Activated CD4-positive, CD25-positive, alpha-beta regulatory T cell treated with anti-CD3 and anti-CD28 coated beads, Interleukin-2, amount 50 U/mL, for 72 hours (primary cell): ENCODE data around the gene RAB3D.
"Not testable (repeated sequence)": the region's sequence is repeated elsewhere in the genome, so short reads cannot be mapped to it uniquely, and the experiment has no call there.

Experiments used
- DNase-seq: peaks from one replicate; pipeline ENCODE4 v3.0.0; 2021

Gene RAB3D

GRCh38 chr19:11365557-11366117, 26.2 kb upstream of the RAB3D start:
- no peak for DNase-seq

GRCh38 chr19:11364935-11365334, 25.5 kb upstream of the RAB3D start:
- DNase-seq: no peak

GRCh38 chr19:11364296-11364904, 24.9 kb upstream of the RAB3D start:
- DNase-seq: no peak

- DNase-seq: no peak
Measured at GRCh38 chr19:11363881-11364280, 24.4 kb upstream of the RAB3D start.

- no peak for DNase-seq
Measured at GRCh38 chr19:11361771-11362731, 22.6 kb upstream of the RAB3D start.

GRCh38 chr19:11361037-11361770, 21.7 kb upstream of the RAB3D start:
- no peak for DNase-seq

GRCh38 chr19:11359421-11359820, 20.0 kb upstream of the RAB3D start:
- DNase-seq: no peak

- no peak for DNase-seq
Measured at GRCh38 chr19:11356676-11357550, 17.5 kb upstream of the RAB3D start.

GRCh38 chr19:11356074-11356397, 16.6 kb upstream of the RAB3D start:
- no peak for DNase-seq

- peak; percentile 89 for DNase-seq
Measured at GRCh38 chr19:11355160-11356073, 16.0 kb upstream of the RAB3D start, which contains the start of gene PLPPR2. Gene PLPPR2, plus strand, starts transcription at chr19:11355432. Its CDS starts 2,242 bp downstream, at chr19:11357674.

- DNase-seq: not testable (repeated sequence)
Measured at GRCh38 chr19:11354102-11354501, 14.6 kb upstream of the RAB3D start.

- no peak for DNase-seq
Measured at GRCh38 chr19:11349171-11349570, 9.7 kb upstream of the RAB3D start.

- no peak for DNase-seq
Measured at GRCh38 chr19:11347546-11348039, 8.1 kb upstream of the RAB3D start.

GRCh38 chr19:11346104-11346940, 6.9 kb upstream of the RAB3D start, which contains the start of the genes CCDC159 and TMEM205:
Gene CCDC159, plus strand, starts transcription at chr19:11346519. Its CDS starts 88 bp downstream, at chr19:11346607.
Gene TMEM205, minus strand, starts transcription at chr19:11346268. Its CDS starts 649 bp downstream, at chr19:11345619.
- DNase-seq: peak; percentile 98

GRCh38 chr19:11345122-11345803, 5.8 kb upstream of the RAB3D start:
- no peak for DNase-seq

GRCh38 chr19:11342429-11342828, 3.0 kb upstream of the RAB3D start:
- DNase-seq: no peak

- not testable (repeated sequence) for DNase-seq
Measured at GRCh38 chr19:11340099-11340467, 626 bp upstream of the RAB3D start.

- DNase-seq: no peak
Measured at GRCh38 chr19:11338569-11339253, 746 bp downstream of the RAB3D start.
